MM.1S (cell line): Measurements from ENCODE around the gene CCDC83.
"Not testable (repeated sequence)": the region's sequence is repeated elsewhere in the genome, so short reads cannot be mapped to it uniquely, and the experiment has no call there.

Source experiments
- DNase-seq: peaks from one replicate; pipeline ENCODE4 v3.0.0-alpha.2; 2015
- H2AFZ ChIP-seq: fragments of 300-600 bp; sonication (generic); 2 replicates; pipeline ENCODE4 v1.6.0; 2016; ENCODE audit warnings: antibody characterized with exemption, low read length
- H3F3A ChIP-seq: fragments of 300-600 bp; sonication (generic); 2 replicates; pipeline ENCODE4 v1.6.1; 2016; ENCODE audit warnings: mild to moderate bottlenecking, antibody characterized with exemption, low read length, moderate library complexity, mixed read lengths; ENCODE audit not compliant: insufficient read depth
- H3K27ac ChIP-seq: fragments of 300-600 bp; sonication (generic); 2 replicates; pipeline ENCODE4 v1.5.1; 2016; ENCODE audit warnings: mild to moderate bottlenecking, low read length
- H3K27me3 ChIP-seq: fragments of 300-600 bp; sonication (generic); replicated peaks from 2 replicates; pipeline ENCODE4 v1.6.0; 2016; ENCODE audit warnings: low read length; ENCODE audit not compliant: insufficient read depth
- H3K36me3 ChIP-seq: fragments of 300-600 bp; sonication (generic); replicated peaks from 2 replicates; pipeline ENCODE4 v1.6.1; 2016; ENCODE audit warnings: mild to moderate bottlenecking, low read length, mixed read lengths; ENCODE audit not compliant: insufficient read depth
- H3K4me1 ChIP-seq: fragments of 300-600 bp; sonication (generic); 2 replicates; pipeline ENCODE4 v1.6.1; 2016; ENCODE audit warnings: low read length, mixed read lengths
- H3K4me2 ChIP-seq: fragments of 300-600 bp; sonication (generic); 2 replicates; pipeline ENCODE4 v1.6.0; 2016; ENCODE audit warnings: low read depth, low read length
- H3K4me3 ChIP-seq: fragments of 300-600 bp; sonication (generic); 2 replicates; pipeline ENCODE4 v1.5.1; 2016; ENCODE audit warnings: low read length, mixed read lengths
- H3K79me2 ChIP-seq: fragments of 300-600 bp; sonication (generic); 2 replicates; pipeline ENCODE4 v1.6.1; 2016; ENCODE audit warnings: mixed run types, low read length, mixed read lengths
- H3K9ac ChIP-seq: fragments of 300-600 bp; sonication (generic); 2 replicates; pipeline ENCODE4 v1.6.1; 2016; ENCODE audit warnings: low read length, mixed read lengths
- H3K9me2 ChIP-seq: fragments of 300-600 bp; sonication (generic); replicated peaks from 2 replicates; pipeline ENCODE4 v1.6.1; 2016; ENCODE audit warnings: mild to moderate bottlenecking, low read length, mixed read lengths; ENCODE audit not compliant: insufficient read depth
- H3K9me3 ChIP-seq: fragments of 300-600 bp; sonication (generic); replicated peaks from 2 replicates; pipeline ENCODE4 v1.6.1; 2016; ENCODE audit warnings: mild to moderate bottlenecking, low read length, mixed read lengths; ENCODE audit not compliant: insufficient read depth
- H4K20me1 ChIP-seq: fragments of 300-600 bp; sonication (generic); 2 replicates; pipeline ENCODE4 v1.6.1; 2016; ENCODE audit warnings: mild to moderate bottlenecking, low read length, moderate library complexity, mixed read lengths; ENCODE audit not compliant: insufficient read depth
- EZH2 ChIP-seq: fragments of 300-600 bp; sonication (generic); optimal IDR thresholded peaks from 2 replicates; pipeline ENCODE3; 2017; ENCODE audit warnings: low read depth, mild to moderate bottlenecking, antibody characterized with exemption, low read length, mixed read lengths
- EZH2phosphoT487 ChIP-seq: fragments of 300-600 bp; sonication (generic); IDR thresholded peaks from 2 replicates; pipeline ENCODE4 v1.6.1; 2018; ENCODE audit warnings: antibody characterized with exemption, low read length
- TF ChIP-seq, protein P1 (sequence below): fragments of 300-600 bp; sonication (generic); IDR thresholded peaks from 2 replicates; pipeline ENCODE4 v1.5.1; 2016; ENCODE audit warnings: antibody characterized with exemption, low read length, mixed read lengths

Gene CCDC83

DNA sequence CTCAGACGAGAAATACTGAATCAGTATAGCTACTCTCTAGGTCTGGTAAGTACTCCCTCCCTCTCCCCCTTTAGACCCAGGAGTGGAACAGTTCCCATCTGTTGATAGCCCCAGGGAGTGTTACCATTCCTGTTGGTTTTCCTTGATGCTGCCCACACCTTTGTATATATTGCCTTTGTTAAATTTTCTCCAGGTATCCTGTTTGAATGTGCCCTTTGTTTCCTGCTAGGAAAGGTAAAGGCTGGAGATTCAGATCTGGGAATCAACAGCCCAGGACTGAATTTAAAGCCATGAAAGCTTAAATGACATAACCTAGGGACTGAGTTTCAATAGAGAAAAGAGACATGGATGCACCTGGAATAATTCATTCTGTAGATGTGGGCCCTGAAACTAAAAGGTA is 68.3 kb downstream of the CCDC83 start:
- Histone ChIP-seq H3K36me3 (no peaks in the 10 kb centered on the region), H3K4me3 (no peak overlapping the region), H3K4me2 (no peak overlapping the region), H4K20me1 (no peaks in the 10 kb centered on the region), H3K79me2 (no peaks in the 10 kb centered on the region), H3K9ac (no peak overlapping the region), H3K4me1 (no peaks in the 10 kb centered on the region), H3K27me3 (no peaks in the 10 kb centered on the region), H3F3A (no peaks in the 10 kb centered on the region), H3K9me3 (no peaks in the 10 kb centered on the region), H2AFZ (no peak overlapping the region), H3K9me2 (no peaks in the 10 kb centered on the region), H3K27ac (no peak overlapping the region)
- TF ChIP-seq, protein P1, sequence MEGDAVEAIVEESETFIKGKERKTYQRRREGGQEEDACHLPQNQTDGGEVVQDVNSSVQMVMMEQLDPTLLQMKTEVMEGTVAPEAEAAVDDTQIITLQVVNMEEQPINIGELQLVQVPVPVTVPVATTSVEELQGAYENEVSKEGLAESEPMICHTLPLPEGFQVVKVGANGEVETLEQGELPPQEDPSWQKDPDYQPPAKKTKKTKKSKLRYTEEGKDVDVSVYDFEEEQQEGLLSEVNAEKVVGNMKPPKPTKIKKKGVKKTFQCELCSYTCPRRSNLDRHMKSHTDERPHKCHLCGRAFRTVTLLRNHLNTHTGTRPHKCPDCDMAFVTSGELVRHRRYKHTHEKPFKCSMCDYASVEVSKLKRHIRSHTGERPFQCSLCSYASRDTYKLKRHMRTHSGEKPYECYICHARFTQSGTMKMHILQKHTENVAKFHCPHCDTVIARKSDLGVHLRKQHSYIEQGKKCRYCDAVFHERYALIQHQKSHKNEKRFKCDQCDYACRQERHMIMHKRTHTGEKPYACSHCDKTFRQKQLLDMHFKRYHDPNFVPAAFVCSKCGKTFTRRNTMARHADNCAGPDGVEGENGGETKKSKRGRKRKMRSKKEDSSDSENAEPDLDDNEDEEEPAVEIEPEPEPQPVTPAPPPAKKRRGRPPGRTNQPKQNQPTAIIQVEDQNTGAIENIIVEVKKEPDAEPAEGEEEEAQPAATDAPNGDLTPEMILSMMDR: no peak
- TF ChIP-seq EZH2 (no peak), EZH2phosphoT487 (no peak)
- no peak for DNase-seq

DNA sequence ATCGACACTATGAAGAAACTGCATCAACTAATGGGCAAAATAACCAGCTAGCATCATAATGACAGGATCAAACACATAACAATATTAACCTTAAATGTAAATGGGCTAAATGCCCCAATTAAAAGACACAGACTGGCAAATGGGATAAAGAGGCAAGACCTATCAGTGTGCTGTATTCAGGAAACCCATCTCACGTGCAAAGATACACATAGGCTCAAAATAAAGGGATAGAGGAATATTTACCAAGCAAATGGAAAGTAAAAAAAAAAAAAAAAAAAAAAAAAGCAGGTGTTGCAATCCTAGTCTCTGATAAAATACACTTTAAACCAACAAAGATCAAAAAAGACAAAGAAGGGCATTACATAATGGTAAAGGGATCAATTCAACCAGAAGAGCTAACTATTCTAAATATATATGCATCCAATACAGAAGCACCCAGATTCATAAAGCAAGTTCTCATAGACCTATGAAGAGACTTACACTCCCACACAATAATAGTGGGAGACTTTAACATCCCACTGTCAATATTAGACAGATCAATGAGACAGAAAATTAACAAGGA is 71.6 kb downstream of the CCDC83 start:
- not testable (repeated sequence) for H3K9me2 ChIP-seq, H3K27ac ChIP-seq, H3K4me2 ChIP-seq, H4K20me1 ChIP-seq, H3F3A ChIP-seq, H3K79me2 ChIP-seq, H2AFZ ChIP-seq, H3K36me3 ChIP-seq, DNase-seq, H3K4me3 ChIP-seq, H3K9ac ChIP-seq, H3K4me1 ChIP-seq, H3K9me3 ChIP-seq, H3K27me3 ChIP-seq

DNA sequence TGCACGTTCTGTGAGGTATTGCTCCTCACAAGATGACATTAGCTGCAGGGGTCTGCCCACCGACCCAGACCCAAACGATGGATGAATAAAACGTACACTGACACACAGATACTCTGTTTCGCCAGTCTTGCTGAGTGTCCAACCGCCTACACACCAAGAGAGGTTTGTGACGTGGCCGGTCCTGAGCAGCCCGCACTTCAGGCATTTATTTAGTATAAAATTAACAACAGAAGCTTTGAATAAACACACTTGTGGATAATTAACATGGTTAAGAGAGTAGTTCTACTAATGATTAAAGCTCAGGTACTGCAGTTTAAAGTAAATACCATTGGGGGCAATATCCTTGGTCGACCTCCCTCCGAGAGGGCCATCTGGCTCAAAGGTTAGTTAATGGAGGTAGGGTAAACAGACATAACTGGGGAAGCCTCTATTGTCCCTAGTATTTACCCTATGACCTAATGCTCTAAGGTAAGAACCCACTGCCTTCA is 75.7 kb downstream of the CCDC83 start:
- H3K79me2 ChIP-seq: no peaks in the 10 kb centered on the region
- no peak for DNase-seq
- H3K9ac ChIP-seq: no peak overlapping the region
- H3K9me3 ChIP-seq: no peaks in the 10 kb centered on the region
- H3K4me1 ChIP-seq: no peaks in the 10 kb centered on the region
- H3K27me3 ChIP-seq: no peaks in the 10 kb centered on the region
- H3K9me2 ChIP-seq: no peaks in the 10 kb centered on the region
- no peaks in the 10 kb centered on the region for H3K36me3 ChIP-seq
- no peak overlapping the region for H2AFZ ChIP-seq
- TF ChIP-seq EZH2phosphoT487: no peak
- H3K4me2 ChIP-seq: no peak overlapping the region
- H3K4me3 ChIP-seq: no peak overlapping the region
- no peaks in the 10 kb centered on the region for H3F3A ChIP-seq
- H3K27ac ChIP-seq: no peak overlapping the region
- H4K20me1 ChIP-seq: no peaks in the 10 kb centered on the region

DNA sequence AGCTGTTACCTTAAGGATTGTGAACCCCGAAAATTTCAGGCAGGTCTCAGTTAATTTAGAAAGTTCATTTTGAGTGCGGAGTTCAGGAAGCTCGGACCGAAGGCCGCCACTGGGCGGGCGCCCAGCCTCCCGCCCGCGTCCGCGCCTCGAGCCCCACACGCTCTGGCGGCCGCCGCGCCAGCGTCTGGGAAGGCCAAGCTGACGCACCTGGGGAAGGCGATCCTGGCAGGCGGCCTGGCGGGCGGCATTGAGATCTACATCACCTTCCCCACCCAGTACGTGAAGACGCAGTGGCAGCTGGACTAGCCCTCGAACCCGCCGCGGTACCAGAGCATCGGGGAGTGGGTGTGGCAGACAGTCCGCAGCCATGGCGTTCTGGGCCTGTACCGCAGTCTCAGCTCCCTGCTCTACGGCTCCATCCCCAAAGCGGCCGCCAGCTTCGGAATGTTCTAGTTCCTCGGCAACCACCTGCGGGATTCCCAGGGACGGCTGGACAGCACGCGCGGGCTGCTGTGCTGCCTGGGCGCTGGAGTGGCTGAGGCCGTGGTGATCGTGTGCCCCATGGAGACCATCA is 79.5 kb downstream of the CCDC83 start:
- no peaks in the 10 kb centered on the region for H3K9me2 ChIP-seq
- no peak for TF ChIP-seq EZH2phosphoT487
- TF ChIP-seq EZH2: no peak
- TF ChIP-seq, protein P1: no peak
- H3K27me3 ChIP-seq: no peaks in the 10 kb centered on the region
- H3K9me3 ChIP-seq: no peaks in the 10 kb centered on the region
- H3K27ac ChIP-seq: no peak overlapping the region
- no peaks in the 10 kb centered on the region for H3F3A ChIP-seq
- no peak overlapping the region for H2AFZ ChIP-seq
- no peak overlapping the region for H3K9ac ChIP-seq
- H3K36me3 ChIP-seq: no peaks in the 10 kb centered on the region
- no peak for DNase-seq
- H3K79me2 ChIP-seq: no peaks in the 10 kb centered on the region
- no peaks in the 10 kb centered on the region for H4K20me1 ChIP-seq
- no peaks in the 10 kb centered on the region for H3K4me1 ChIP-seq
- H3K4me3 ChIP-seq: no peak overlapping the region
- H3K4me2 ChIP-seq: no peak overlapping the region
